CMK (cell line): ENCODE data around the gene BCL2L13.
A peak's percentile ranks its signal among the peaks of the same experiment; 100 is the strongest.
"Not testable (repeated sequence)": the region's sequence is repeated elsewhere in the genome, so short reads cannot be mapped to it uniquely, and the experiment has no call there.

Experiments
- DNase-seq: peaks from one replicate; pipeline ENCODE4 v3.0.0-alpha.2; 2010; ENCODE audit warnings: low read depth

Gene BCL2L13

DNA sequence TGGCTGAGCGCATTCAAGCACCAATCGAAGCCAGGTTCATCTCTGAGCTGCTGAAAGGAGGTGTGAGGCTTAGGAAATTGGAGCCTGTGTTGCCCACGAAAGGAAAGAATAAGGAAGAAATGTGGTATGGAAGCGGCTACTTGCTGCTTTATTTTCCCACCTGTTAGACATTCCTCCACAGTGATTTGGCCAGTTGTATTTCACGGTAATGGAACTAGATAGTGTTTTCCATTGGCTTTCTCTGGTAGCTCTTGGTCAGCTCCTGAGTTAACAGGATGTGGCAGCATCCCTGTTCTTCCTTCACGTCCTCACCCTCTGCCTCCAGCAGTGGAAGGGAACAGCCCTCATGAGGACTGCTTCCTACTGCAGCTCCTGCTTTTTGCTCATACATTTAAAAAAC lies 91.0 kb downstream of the BCL2L13 start:
- no peak for DNase-seq

GRCh38 chr22:17732251-17732854 lies 93.8 kb downstream of the BCL2L13 start:
- no peak for DNase-seq

DNA sequence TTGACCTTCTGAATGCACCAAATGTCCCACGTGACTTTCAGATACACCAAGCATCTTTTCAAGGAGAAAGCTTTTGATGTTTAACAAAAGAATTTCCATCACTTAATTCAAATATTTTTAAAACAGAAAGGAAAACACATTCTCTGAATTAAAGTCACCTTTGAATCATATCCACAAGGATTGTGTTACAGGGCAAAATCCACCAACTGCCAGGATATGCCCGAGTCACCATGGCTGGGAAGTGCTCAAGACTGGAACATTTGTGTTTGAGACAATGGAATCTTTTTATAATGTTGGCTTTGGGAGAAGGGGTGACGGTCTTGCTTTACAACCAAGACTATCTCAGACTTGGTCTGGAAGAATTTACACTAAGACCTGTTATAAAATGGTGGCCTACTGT lies 94.9 kb downstream of the BCL2L13 start:
- no peak for DNase-seq

GRCh38 chr22:17734187-17734586 lies 95.6 kb downstream of the BCL2L13 start:
- peak; percentile 24 for DNase-seq

- DNase-seq, result no peak
Observed at GRCh38 chr22:17738386-17739128, 100.0 kb downstream of the BCL2L13 start.

DNA sequence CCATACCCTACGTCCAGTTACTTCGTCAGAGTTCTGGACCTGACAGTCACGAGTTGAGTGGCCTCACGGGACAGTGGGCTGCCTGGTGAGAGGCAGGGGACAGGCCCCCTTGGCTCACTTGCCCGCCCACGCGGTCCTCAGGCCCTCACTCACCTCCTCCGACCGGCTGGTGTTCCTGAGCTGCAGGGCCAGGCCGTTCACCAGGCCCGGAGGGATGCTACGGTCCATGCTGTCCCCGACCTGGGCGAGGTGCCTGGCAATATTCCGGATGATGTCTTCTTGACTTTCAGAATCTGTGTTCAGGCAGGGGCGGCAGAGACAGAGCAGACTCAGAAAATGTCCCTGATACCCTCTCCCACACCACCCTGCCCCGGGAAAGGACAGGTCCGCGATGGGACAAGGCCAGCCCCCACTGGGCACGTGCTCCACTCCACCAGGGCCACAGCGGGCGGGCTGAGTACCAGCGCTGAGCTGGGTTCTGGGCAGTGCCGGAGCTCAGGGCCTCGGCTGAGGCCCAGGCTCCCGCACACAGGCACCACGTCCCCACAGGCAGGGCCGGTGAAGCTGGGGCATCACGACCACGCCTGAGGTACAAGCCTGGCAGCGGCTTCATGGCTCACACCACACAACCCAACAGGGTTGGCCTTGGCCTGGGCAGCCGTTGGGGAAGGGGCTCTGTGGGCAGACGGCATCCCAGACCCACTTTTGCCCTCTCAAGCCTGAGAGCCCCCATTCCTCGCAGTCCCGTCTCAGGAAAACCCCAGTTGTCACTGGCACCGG lies 100.8 kb downstream of the BCL2L13 start:
- DNase-seq, result no peak

GRCh38 chr22:17741866-17742526 lies 103.4 kb downstream of the BCL2L13 start:
- DNase-seq, result no peak

DNA sequence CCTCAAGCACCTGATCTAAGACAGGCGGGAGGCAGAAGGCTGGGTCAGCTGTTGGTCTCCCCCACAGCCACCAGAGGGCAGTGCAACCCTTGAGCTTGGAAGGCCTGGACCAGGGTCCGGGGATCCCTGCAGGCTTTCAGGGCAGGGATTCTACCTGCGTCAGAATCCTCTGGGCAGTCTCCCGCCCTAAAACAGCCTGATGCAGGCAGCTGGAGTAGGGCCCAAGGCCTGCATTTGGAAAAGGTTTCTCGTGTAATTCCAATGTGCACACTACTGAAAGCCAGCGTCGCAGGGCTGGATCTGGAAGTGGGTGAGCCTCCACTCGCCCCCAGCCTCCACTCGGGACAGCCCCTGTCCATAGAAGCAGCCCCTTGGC lies 104.0 kb downstream of the BCL2L13 start:
- DNase-seq, result peak; percentile 21

- DNase-seq, result no peak
Observed at GRCh38 chr22:17743661-17744411, 105.3 kb downstream of the BCL2L13 start.

DNA sequence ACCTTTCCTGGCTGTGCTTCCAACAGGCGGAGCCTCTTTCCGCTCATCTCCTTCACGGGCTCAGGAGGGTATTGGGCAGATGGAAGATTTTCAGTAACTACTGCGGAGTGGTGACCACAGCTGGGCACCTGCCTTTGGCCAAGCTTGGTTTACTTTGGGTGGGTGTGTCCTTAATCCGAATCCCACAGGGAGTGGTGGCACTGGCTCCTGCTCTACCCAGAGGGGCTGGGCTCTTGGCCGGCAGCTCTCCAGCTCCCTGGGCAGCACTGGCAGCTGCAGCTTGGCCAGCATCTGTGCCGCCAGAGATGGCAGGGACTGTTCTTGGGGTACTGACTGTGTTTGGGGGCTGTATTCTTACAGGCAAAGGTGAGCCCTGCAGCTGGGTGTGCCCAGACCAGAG lies 105.9 kb downstream of the BCL2L13 start:
- DNase-seq, result no peak

DNA sequence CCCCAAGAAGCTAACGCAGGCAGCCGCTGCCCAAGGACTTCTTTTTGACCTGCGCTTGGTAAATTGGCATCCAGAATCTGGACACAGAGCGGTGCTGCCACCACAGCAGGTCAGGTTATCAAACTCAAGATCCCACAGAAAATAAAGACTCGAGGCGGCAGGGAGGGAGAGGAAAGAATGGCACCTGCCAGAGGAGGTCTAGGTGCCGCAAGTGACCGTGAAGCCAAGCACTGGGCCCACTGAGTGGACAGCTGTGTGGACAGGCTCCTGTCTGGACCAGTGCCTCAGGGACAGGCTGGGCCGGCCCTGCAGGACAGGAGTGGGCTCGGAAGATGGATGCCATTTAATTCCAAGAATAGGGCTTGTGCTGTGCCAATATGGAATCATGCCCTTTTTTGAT lies 108.4 kb downstream of the BCL2L13 start:
- DNase-seq, result no peak

- no peak for DNase-seq
Observed at GRCh38 chr22:17748555-17749353, 110.2 kb downstream of the BCL2L13 start.

- no peak for DNase-seq
Observed at GRCh38 chr22:17749605-17750395, 111.2 kb downstream of the BCL2L13 start.

GRCh38 chr22:17751596-17751995 lies 113.0 kb downstream of the BCL2L13 start:
- no peak for DNase-seq

DNA sequence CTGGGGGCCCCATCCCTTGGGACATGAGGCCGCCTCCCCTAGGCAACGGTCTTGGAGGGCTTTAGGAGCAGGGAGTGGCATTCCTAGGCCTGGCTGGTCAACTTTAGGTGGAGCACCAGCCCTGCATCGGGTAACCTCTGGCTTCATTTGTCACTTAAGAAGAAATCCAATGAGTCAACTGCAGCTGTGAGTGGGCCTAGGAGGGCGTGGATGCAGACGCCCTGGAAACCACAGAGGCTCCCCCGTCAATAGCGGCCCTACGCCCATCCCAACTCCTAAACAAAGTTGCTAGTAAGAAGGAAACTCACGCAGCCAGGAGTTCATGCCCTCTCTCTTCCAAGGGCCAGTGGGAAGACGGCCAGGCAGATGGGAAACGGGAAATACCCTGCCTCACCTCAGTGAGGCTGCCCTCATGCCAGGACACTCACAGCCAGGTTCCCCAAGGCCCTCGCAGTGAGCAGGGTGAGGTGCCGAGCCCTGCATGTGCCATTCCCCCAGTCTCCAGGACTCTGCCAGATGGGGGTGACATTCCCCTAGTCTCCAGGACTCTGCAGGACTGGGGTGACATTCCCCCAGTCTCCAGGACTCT lies 114.9 kb downstream of the BCL2L13 start:
- no peak for DNase-seq

DNA sequence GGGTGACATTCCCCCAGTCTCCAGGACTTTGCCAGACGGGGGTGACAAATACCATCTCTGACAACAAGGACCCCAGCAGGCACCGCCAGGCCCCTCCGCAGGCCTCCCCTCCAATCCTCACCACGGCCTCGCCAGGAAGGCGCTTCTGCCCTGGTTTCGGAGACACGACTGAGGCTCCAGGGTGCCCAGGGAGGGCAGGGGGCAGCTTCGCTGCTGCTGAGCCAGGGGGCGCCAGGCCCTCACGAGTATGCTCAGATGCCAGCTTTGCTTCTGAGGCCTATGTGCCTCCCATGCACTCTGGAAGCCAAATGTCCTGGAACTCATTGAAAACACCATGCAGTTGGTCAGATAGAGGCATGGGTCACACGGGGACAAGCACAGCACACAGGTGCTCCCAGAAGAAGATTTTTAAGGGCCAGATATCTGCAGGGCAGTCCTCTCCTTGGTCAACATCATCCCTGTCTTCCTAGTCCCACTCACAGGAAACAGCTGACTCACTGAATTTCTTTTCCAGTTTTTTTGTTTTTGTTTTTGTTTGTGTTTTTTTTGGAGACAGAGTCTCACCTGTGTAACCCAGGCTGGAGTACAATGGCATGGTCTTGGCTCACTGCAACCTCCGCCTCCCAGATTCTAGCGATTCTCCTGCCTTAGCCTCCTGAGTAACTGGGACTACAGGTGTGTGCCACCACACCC lies 115.8 kb downstream of the BCL2L13 start:
- no peak for DNase-seq

DNA sequence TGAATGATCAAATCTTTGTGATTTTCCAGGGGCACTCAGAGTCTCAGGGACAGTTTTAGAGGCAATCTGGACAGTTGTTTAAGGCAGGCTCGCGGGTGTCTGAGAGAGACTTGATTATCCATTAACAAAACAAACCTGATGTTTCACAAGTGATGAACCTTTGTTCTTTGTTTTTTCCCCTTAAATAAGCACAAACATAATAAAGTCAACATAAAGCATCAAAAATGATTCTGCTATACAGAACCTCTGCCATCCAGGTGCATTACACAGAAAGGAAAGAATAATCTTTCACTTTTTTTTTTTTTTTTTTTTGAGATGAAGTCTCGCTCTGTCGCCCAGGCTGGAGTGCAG lies 122.6 kb downstream of the BCL2L13 start:
- no peak for DNase-seq

DNA sequence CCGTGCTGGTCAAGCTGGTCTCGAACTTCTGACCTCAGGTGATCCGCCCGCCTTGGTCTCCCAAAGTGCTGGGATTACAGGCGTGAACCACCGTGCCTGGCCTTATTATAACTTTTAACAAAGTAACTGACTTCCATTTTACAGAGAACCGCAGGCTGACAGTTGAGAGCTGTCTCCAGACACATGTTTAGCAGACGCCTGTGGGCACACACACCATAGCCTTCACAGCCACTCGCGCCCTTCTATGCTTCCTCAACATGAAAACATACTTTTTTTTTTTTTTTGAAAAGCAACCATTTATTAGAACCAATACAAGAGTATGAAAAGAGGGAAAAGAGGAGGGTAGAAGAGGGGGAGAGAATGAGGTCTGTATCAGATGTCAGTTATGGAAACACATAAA lies 124.9 kb downstream of the BCL2L13 start:
- not testable (repeated sequence) for DNase-seq

- DNase-seq, result no peak
Observed at GRCh38 chr22:17764036-17764435, 125.5 kb downstream of the BCL2L13 start.
